ENCODE data around the gene CFAP90. TPM values are rescaled to one million over a fixed set of nuclear protein-coding genes. Genes with fewer than 3 reads are reported as not detected.

CFAP90 gene
- total RNA-seq, 1 donor from 2014 or later = 0.68 TPM

GRCh38 chr5:7849681-7850394 is 1.1 kb downstream of the CFAP90 start:
- DNase-seq (ENCODE audit: low read depth, low spot score) = peak; percentile 34
- Mint-ChIP-seq H3K27ac (ENCODE audit: unreplicated experiment) (peak overlapping the region; percentile 27), H3K4me1 (peaks cover 8% of the 10 kb centered on the region), H3K36me3 (ENCODE audit: low read depth) (peaks cover 2% of the 10 kb centered on the region), H3K4me3 (peak overlapping the region; percentile 94), H3K27me3 (ENCODE audit: low read depth) (peaks cover 22% of the 10 kb centered on the region), H3K9me3 (no peaks in the 10 kb centered on the region)
- peak; percentile 29 for TF ChIP-seq CTCF (conservative IDR thresholded peaks at IDR 0.05)

GRCh38 chr5:7848296-7848695 is 2.6 kb downstream of the CFAP90 start:
- Mint-ChIP-seq H3K27ac (ENCODE audit: unreplicated experiment) (no peak overlapping the region), H3K27me3 (ENCODE audit: low read depth) (peaks cover 26% of the 10 kb centered on the region), H3K36me3 (ENCODE audit: low read depth) (no peaks in the 10 kb centered on the region), H3K4me1 (peaks cover 8% of the 10 kb centered on the region), H3K9me3 (no peaks in the 10 kb centered on the region), H3K4me3 (no peak overlapping the region)
- no peak for TF ChIP-seq CTCF (conservative IDR thresholded peaks at IDR 0.05)
- DNase-seq (ENCODE audit: low read depth, low spot score) = no peak

GRCh38 chr5:7846327-7846726 is 4.6 kb downstream of the CFAP90 start:
- peaks cover 8% of the 10 kb centered on the region for H3K4me1 Mint-ChIP-seq
- no peak overlapping the region for H3K4me3 Mint-ChIP-seq
- no peak for TF ChIP-seq CTCF (conservative IDR thresholded peaks at IDR 0.05)
- H3K27me3 Mint-ChIP-seq (ENCODE audit: low read depth) = peaks cover 26% of the 10 kb centered on the region
- H3K9me3 Mint-ChIP-seq = peaks cover under 1% of the 10 kb centered on the region
- no peak for DNase-seq (ENCODE audit: low read depth, low spot score)
- H3K27ac Mint-ChIP-seq (ENCODE audit: unreplicated experiment) = no peak overlapping the region
- no peaks in the 10 kb centered on the region for H3K36me3 Mint-ChIP-seq (ENCODE audit: low read depth)

- DNase-seq (ENCODE audit: low read depth, low spot score) = no peak
- H3K4me3 Mint-ChIP-seq = no peak overlapping the region
- peaks cover 7% of the 10 kb centered on the region for H3K9me3 Mint-ChIP-seq
- no peaks in the 10 kb centered on the region for H3K36me3 Mint-ChIP-seq (ENCODE audit: low read depth)
- peaks cover 5% of the 10 kb centered on the region for H3K4me1 Mint-ChIP-seq
- no peak overlapping the region for H3K27ac Mint-ChIP-seq (ENCODE audit: unreplicated experiment)
- TF ChIP-seq CTCF (conservative IDR thresholded peaks at IDR 0.05) = no peak
- peaks cover 26% of the 10 kb centered on the region for H3K27me3 Mint-ChIP-seq (ENCODE audit: low read depth)
These were observed 5.4 kb downstream of the CFAP90 start for GRCh38 chr5:7845557-7845956.

GRCh38 chr5:7844901-7845300 is 6.0 kb downstream of the CFAP90 start:
- peaks cover 7% of the 10 kb centered on the region for H3K9me3 Mint-ChIP-seq
- peaks cover 26% of the 10 kb centered on the region for H3K27me3 Mint-ChIP-seq (ENCODE audit: low read depth)
- H3K36me3 Mint-ChIP-seq (ENCODE audit: low read depth) = no peaks in the 10 kb centered on the region
- no peak for TF ChIP-seq CTCF (conservative IDR thresholded peaks at IDR 0.05)
- no peak for DNase-seq (ENCODE audit: low read depth, low spot score)
- peaks cover 5% of the 10 kb centered on the region for H3K4me1 Mint-ChIP-seq
- no peak overlapping the region for H3K27ac Mint-ChIP-seq (ENCODE audit: unreplicated experiment)
- H3K4me3 Mint-ChIP-seq = no peak overlapping the region

All from neural crest cell (in vitro differentiated cells).